ENCODE results near the gene MAP3K19.

- no peak for TF ChIP-seq CTCF (IDR thresholded peaks at IDR 0.05)
- TF ChIP-seq SIN3A (IDR thresholded peaks at IDR 0.05; ENCODE audit: borderline replicate concordance, insufficient read depth, low read depth, low read length): no peak
- no peak for TF ChIP-seq POLR2AphosphoS5 (IDR thresholded peaks at IDR 0.05; ENCODE audit: low read depth, low read length)
- TF ChIP-seq REST (IDR thresholded peaks at IDR 0.05; ENCODE audit: insufficient read depth in 1 of 2, low read depth in 2 of 2, low read length in 1 of 2): no peak
- no peak for TF ChIP-seq TCF7L2 (IDR thresholded peaks at IDR 0.05; ENCODE audit: low read depth, low read length)
Observed at GRCh38 chr2:135076556-135076955, 29.3 kb upstream of the MAP3K19 start.

All from Panc1 (cell line).